Measurements from ENCODE around the gene DOCK11. TPM values are rescaled to one million over a fixed set of nuclear protein-coding genes. Genes with fewer than 3 reads are reported as not detected.

DOCK11 gene
- total and polyA plus RNA-seq, 10 of the 15 experiments (the other 5 are each of a cell fraction or from before 2014, with no cell fraction given) = 16.3 to 30.7 (median 19.8) TPM

GRCh38 chrX:118655561-118656246, 160.1 kb downstream of the DOCK11 start:
- no peak for ATAC-seq
- Histone ChIP-seq H3K27ac (ENCODE audit: control insufficient read depth, insufficient read depth) (no peak overlapping the region), H3K4me3 (no peak overlapping the region), H3K79me2 (ENCODE audit: control insufficient read depth, insufficient read depth, low read length) (no peaks in the 10 kb centered on the region), H3K4me2 (ENCODE audit: control insufficient read depth, insufficient read depth) (no peak overlapping the region), H4K20me1 (ENCODE audit: control insufficient read depth, insufficient read depth) (no peaks in the 10 kb centered on the region), H3K9me3 (replicated peaks; ENCODE audit: control insufficient read depth, insufficient read depth, low read length) (no peaks in the 10 kb centered on the region), H3K4me1 (ENCODE audit: control insufficient read depth, insufficient read depth, low read length) (no peaks in the 10 kb centered on the region), H3K27me3 (replicated peaks in 1 of 2; ENCODE audit: control insufficient read depth in 2 of 2, insufficient read depth in 2 of 2, low read length in 1 of 2) (no peaks in the 10 kb centered on the region), H2AFZ (ENCODE audit: control insufficient read depth, low read depth, low read length) (no peak overlapping the region), H3K36me3 (ENCODE audit: control insufficient read depth in 2 of 2, insufficient read depth in 2 of 2, low read length in 1 of 2) (no peaks in the 10 kb centered on the region; a peak in 1 of 4 replicates), H3K9ac (ENCODE audit: control insufficient read depth, insufficient read depth, low read length) (no peak overlapping the region)
- TF ChIP-seq BCL11A (IDR thresholded peaks at IDR 0.05; ENCODE audit: low read depth, low read length) = no peak
- ChIA-PET CTCF (interaction anchor here (0.6 to 3.2 kb wide), 2 partner anchors 12 to 1307 kb away, joined by 5 to 9 read pairs; no protein-coding TSS in a partner anchor), SMC1A (ENCODE audit: uncharacterized antibody, unreplicated experiment) (interaction anchor here (0.6 kb wide), 2 partner anchors 54 to 266 kb away, joined by 3 to 4 read pairs; no protein-coding TSS in a partner anchor), POLR2A (no interaction called here), RAD21 (ENCODE audit: unreplicated experiment) (no interaction called here)
- in situ Hi-C loops (cut with MboI) = no loop called here
- no peak for FAIRE-seq
- 44% methylated on average over 4 of the region's 4 CpGs for WGBS (ENCODE audit: insufficient coverage, insufficient replicate concordance, low lambda C conversion rate, missing lambda C conversion rate)
- no TSS peak for BruUV-seq (replicated peaks)
- intact Hi-C loops (cut with micrococcal nuclease; ENCODE audit: unreplicated experiment) = no loop called here
- DNase-seq (ENCODE audit: low read depth, low spot score) = no peak

GRCh38 chrX:118657413-118657812, 161.8 kb downstream of the DOCK11 start:
- ChIA-PET RAD21 (ENCODE audit: unreplicated experiment) (interaction anchor here (0.6 kb wide), 1 partner anchor 77 kb away, joined by 3 read pairs; no protein-coding TSS in a partner anchor), CTCF (interaction anchor here (0.7 to 1.2 kb wide), 5 partner anchors 11 to 1074 kb away, joined by 3 to 5 read pairs (median 3); no protein-coding TSS in a partner anchor), POLR2A (no interaction called here), SMC1A (ENCODE audit: uncharacterized antibody, unreplicated experiment) (interaction anchor here (0.8 to 2.3 kb wide), 3 partner anchors 14 to 150 kb away, joined by 3 to 7 read pairs (median 3); no protein-coding TSS in a partner anchor)
- H3K36me3 ChIP-seq (ENCODE audit: control insufficient read depth in 2 of 2, insufficient read depth in 2 of 2, low read length in 1 of 2) = no peaks in the 10 kb centered on the region; a peak in 1 of 4 replicates
- no peak overlapping the region for H2AFZ ChIP-seq (ENCODE audit: control insufficient read depth, low read depth, low read length)
- FAIRE-seq (no peak), DNase-seq (ENCODE audit: low read depth, low spot score) (no peak), ATAC-seq (no peak)
- BruUV-seq (replicated peaks) = no TSS peak
- H3K9ac ChIP-seq (ENCODE audit: control insufficient read depth, insufficient read depth, low read length) = no peak overlapping the region
- no peaks in the 10 kb centered on the region for H3K79me2 ChIP-seq (ENCODE audit: control insufficient read depth, insufficient read depth, low read length)
- no peaks in the 10 kb centered on the region for H3K9me3 ChIP-seq (replicated peaks; ENCODE audit: control insufficient read depth, insufficient read depth, low read length)
- H3K4me1 ChIP-seq (ENCODE audit: control insufficient read depth, insufficient read depth, low read length) = no peaks in the 10 kb centered on the region
- in situ Hi-C loops (cut with MboI) (no loop called here), intact Hi-C loops (cut with micrococcal nuclease; ENCODE audit: unreplicated experiment) (no loop called here)
- WGBS (ENCODE audit: insufficient coverage, insufficient replicate concordance, low lambda C conversion rate, missing lambda C conversion rate) = 4% methylated on average over 3 of the region's 3 CpGs
- no peaks in the 10 kb centered on the region for H3K27me3 ChIP-seq (replicated peaks in 1 of 2; ENCODE audit: control insufficient read depth in 2 of 2, insufficient read depth in 2 of 2, low read length in 1 of 2)
- H3K4me3 ChIP-seq = no peak overlapping the region
- TF ChIP-seq, protein P1, sequence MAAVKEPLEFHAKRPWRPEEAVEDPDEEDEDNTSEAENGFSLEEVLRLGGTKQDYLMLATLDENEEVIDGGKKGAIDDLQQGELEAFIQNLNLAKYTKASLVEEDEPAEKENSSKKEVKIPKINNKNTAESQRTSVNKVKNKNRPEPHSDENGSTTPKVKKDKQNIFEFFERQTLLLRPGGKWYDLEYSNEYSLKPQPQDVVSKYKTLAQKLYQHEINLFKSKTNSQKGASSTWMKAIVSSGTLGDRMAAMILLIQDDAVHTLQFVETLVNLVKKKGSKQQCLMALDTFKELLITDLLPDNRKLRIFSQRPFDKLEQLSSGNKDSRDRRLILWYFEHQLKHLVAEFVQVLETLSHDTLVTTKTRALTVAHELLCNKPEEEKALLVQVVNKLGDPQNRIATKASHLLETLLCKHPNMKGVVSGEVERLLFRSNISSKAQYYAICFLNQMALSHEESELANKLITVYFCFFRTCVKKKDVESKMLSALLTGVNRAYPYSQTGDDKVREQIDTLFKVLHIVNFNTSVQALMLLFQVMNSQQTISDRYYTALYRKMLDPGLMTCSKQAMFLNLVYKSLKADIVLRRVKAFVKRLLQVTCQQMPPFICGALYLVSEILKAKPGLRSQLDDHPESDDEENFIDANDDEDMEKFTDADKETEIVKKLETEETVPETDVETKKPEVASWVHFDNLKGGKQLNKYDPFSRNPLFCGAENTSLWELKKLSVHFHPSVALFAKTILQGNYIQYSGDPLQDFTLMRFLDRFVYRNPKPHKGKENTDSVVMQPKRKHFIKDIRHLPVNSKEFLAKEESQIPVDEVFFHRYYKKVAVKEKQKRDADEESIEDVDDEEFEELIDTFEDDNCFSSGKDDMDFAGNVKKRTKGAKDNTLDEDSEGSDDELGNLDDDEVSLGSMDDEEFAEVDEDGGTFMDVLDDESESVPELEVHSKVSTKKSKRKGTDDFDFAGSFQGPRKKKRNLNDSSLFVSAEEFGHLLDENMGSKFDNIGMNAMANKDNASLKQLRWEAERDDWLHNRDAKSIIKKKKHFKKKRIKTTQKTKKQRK (IDR thresholded peaks at IDR 0.05; ENCODE audit: low read depth, low read length) = no peak
- no peak overlapping the region for H3K27ac ChIP-seq (ENCODE audit: control insufficient read depth, insufficient read depth)
- H3K4me2 ChIP-seq (ENCODE audit: control insufficient read depth, insufficient read depth) = no peak overlapping the region
- H4K20me1 ChIP-seq (ENCODE audit: control insufficient read depth, insufficient read depth) = no peaks in the 10 kb centered on the region
